Coronary artery (tissue), 2 donors: ENCODE data around the gene TLR4.

Experiments used
- DNase-seq: peaks from one replicate; pipeline ENCODE4 v3.0.0-alpha.2; 2017; ENCODE audit warnings: low spot score
- H3K27ac ChIP-seq, 2 donors: fragments of 200-600 bp; sonication (generic); one replicate each; pipeline ENCODE4 v1.5.1; 2016 to 2019
- H3K4me3 ChIP-seq: fragments of 200-600 bp; sonication (generic); 2 replicates; pipeline ENCODE4 v1.5.1; 2016; ENCODE audit warnings: mild to moderate bottlenecking, moderate library complexity
- TF ChIP-seq, protein P1 (sequence below): fragments of 200-600 bp; sonication (generic); IDR thresholded peaks from one replicate; pipeline ENCODE4 v1.5.1; 2019; ENCODE audit warnings: antibody characterized with exemption

TLR4 gene

DNA sequence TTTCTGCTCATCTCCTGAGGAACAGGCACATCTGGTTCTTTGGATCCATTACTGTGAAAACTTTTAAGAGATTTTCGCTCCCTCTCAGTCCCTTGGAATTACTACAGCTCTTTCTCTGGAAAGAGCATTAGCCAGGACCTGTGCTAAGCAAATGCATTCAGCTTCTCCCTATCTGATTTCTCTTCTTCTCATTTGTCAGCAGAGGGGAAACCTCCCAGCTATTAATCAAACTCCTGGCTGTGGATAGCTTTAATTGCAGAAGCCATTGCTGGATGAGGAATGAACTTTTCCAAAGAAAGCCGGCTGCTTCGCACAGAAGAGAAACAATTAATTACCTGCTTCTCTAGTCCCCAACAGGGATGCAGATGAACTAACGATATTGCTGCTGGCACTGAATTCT, 37.9 kb downstream of the TLR4 start:
- no peak overlapping the region for H3K27ac ChIP-seq
- TF ChIP-seq, protein P1, sequence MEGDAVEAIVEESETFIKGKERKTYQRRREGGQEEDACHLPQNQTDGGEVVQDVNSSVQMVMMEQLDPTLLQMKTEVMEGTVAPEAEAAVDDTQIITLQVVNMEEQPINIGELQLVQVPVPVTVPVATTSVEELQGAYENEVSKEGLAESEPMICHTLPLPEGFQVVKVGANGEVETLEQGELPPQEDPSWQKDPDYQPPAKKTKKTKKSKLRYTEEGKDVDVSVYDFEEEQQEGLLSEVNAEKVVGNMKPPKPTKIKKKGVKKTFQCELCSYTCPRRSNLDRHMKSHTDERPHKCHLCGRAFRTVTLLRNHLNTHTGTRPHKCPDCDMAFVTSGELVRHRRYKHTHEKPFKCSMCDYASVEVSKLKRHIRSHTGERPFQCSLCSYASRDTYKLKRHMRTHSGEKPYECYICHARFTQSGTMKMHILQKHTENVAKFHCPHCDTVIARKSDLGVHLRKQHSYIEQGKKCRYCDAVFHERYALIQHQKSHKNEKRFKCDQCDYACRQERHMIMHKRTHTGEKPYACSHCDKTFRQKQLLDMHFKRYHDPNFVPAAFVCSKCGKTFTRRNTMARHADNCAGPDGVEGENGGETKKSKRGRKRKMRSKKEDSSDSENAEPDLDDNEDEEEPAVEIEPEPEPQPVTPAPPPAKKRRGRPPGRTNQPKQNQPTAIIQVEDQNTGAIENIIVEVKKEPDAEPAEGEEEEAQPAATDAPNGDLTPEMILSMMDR = no peak
- no peak overlapping the region for H3K4me3 ChIP-seq
- DNase-seq = no peak

DNA sequence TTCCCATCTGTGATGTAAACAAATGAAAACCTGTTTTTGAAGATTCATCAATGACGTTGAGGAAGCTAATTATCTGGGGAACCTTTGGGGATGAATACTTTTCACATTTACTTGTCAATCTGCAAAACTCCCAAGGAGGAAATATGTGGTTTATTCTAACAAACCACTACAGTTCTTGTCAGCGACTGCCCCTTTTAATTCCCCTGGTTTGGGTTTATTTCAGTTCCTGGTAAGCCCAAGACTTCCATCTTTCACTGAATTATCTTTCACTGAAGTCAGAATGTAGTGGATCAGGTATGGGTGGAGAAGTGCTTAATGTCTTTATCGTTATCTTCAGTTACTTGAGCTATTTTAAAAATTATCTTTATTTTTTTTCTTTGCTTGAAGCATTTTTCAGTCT, 40.2 kb downstream of the TLR4 start:
- TF ChIP-seq, protein P1 = no peak
- Histone ChIP-seq H3K4me3 (peak overlapping the region; percentile 70), H3K27ac (no peak overlapping the region)
- DNase-seq = no peak

GRCh38 chr9:117744856-117745389, 40.7 kb downstream of the TLR4 start:
- Histone ChIP-seq H3K4me3 (peak overlapping the region; percentile 70), H3K27ac (no peak overlapping the region)
- DNase-seq = no peak
- TF ChIP-seq, protein P1 = no peak

- TF ChIP-seq, protein P1 = no peak
- DNase-seq = no peak
- Histone ChIP-seq H3K4me3 (peak overlapping the region; percentile 70), H3K27ac (no peak overlapping the region)
Measured at GRCh38 chr9:117745598-117745997, 41.4 kb downstream of the TLR4 start.

GRCh38 chr9:117746263-117746662, 42.1 kb downstream of the TLR4 start:
- no peak for DNase-seq
- H3K27ac ChIP-seq = no peak overlapping the region
- TF ChIP-seq, protein P1 = no peak
- no peak overlapping the region for H3K4me3 ChIP-seq

DNA sequence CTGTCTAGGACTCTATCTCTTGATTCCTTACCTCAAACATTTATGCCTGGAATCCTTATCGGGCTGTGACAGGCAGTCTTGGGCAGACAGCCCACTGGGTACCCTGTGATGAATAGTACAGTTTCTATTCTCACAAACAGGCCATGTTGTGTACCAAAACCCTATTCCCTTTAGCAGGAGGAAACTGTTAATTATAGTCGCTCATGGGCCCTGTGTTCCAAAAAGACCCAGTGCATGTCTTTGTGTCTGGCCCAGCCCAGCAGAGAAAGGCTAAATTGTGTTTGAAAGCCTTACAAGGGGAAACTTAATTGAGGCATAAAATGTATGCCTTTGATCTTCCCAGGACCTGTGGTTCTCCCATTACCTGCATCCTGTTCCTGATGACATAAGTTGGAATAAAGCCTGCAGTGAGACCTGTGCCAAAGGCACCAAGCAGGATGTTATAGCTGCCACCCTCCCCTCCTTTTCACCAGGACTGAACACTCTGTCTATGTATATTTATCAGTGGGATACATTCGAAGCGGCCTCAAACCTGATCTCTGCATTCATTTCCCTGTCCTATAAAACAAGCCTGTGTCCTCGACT, 43.3 kb downstream of the TLR4 start:
- TF ChIP-seq, protein P1 = no peak
- Histone ChIP-seq H3K4me3 (no peak overlapping the region), H3K27ac (no peak overlapping the region)
- no peak for DNase-seq

DNA sequence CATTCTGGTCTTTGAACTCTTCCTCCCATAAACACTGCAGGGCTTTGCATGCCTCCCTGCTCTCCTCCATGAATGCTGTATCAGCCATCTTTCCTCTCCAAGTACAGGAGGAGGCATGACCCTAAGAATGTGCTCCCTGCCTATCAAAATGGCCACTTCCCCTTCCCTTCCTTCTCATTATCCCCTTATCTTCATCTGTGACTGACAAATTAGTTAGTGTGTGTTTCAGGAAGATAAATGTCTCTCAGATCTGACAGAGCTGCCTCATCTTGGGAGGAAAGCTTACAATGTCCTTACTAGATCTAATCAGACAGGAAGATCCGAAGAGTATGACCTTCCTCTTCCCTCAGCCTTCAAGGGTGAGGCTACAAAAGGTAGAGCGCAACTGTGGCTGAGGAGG, 46.2 kb downstream of the TLR4 start:
- TF ChIP-seq, protein P1 = no peak
- H3K4me3 ChIP-seq = no peak overlapping the region
- no peak overlapping the region for H3K27ac ChIP-seq
- no peak for DNase-seq
